Erythroblast (primary cell): ENCODE results near the gene ANTXR1.

Experiments used
- GATA1 ChIP-seq: IDR thresholded peaks from 2 replicates; pipeline ENCODE4 v1.6.1; 2011; ENCODE audit warnings: low read depth, mild to moderate bottlenecking, control low read depth, low read length, moderate library complexity
- POLR2A ChIP-seq: IDR thresholded peaks from 2 replicates; pipeline ENCODE4 v1.6.1; 2011; ENCODE audit warnings: mild to moderate bottlenecking, low read length

DNA sequence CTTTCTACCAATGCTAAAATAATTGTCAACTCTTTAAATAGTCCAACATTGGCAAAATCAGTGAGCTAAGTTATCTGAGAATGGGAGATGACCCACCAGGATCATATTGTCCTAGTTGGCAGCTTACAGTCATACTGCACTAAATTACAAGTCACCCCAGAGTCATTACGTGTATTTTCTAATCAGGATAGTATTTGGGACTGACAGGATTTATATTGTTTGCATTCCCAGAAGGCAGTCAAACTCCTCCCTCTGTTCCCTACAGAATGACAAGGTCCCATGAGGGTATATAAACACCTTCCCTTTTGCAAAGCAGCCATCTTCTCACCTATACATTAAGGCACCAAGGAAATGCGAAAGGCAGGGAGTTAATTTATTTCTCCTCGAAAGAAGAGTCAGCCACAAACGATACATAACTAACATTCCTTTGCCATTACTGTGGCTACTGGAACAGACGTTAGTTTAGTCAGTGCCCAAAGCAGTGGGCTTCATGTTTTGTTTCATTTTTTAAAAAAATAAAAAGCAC is 125.3 kb downstream of the ANTXR1 start:
- TF ChIP-seq POLR2A (no peak), GATA1 (no peak)
